Sigmoid colon (tissue), 7 donors: ENCODE results near the gene IMP4. TPM values are rescaled to one million over a fixed set of nuclear protein-coding genes. Genes with fewer than 3 reads are reported as not detected.

Experiments
- DNase-seq: peaks from one replicate; pipeline ENCODE4 v3.0.0-alpha.2; 2019
- H3K27ac ChIP-seq, 4 donors: fragments of 200-600 bp; sonication (generic); one replicate each; pipeline ENCODE4 v1.5.1; 2016 to 2019; ENCODE audit warnings: mild to moderate bottlenecking in 1 of 4
- H3K27me3 ChIP-seq, 3 donors: fragments of 200-600 bp; sonication (generic); one replicate each; pipeline ENCODE4 v1.5.1; 2019; ENCODE audit warnings: mild to moderate bottlenecking in 1 of 3
- H3K36me3 ChIP-seq, 4 donors: fragments of 200-600 bp; sonication (generic); one replicate each; pipeline ENCODE4 v1.5.1; 2016 to 2019
- H3K4me1 ChIP-seq, 4 donors: fragments of 200-600 bp; sonication (generic); one replicate each; pipeline ENCODE4 v1.5.1; 2017 to 2019
- H3K4me3 ChIP-seq, 4 donors: fragments of 200-600 bp; sonication (generic); one replicate each; pipeline ENCODE4 v1.5.1; 2017 to 2019; ENCODE audit warnings: mild to moderate bottlenecking in 2 of 4, moderate library complexity in 1 of 4
- H3K9me3 ChIP-seq, 4 donors: fragments of 200-600 bp in 3 of 4; sonication (generic) in 3 of 4; one replicate each; pipeline versions ENCODE4 v1.5.1 to v1.6.1; 2013 to 2019
- EP300 ChIP-seq, 4 donors: sonication (generic); formaldehyde crosslinking; IDR thresholded peaks; one replicate each; pipeline ENCODE4 v1.6.1; 2017; ENCODE audit warnings: antibody characterized with exemption in 4 of 4
- POLR2A ChIP-seq, 2 donors: fragments of 450-650 bp; IDR thresholded peaks; one replicate each; pipeline ENCODE4 v1.6.1; 2016; ENCODE audit warnings: antibody characterized with exemption in 2 of 2, mild to moderate bottlenecking in 2 of 2, moderate library complexity in 2 of 2
- POLR2AphosphoS5 ChIP-seq, 4 donors: sonication (generic); formaldehyde crosslinking; IDR thresholded peaks; one replicate each; pipeline ENCODE4 v1.6.1; 2017; ENCODE audit warnings: antibody characterized with exemption in 4 of 4
- WGBS, 2 donors: extraction: QIAGEN DNeasy Blood & Tissue Kit; methylation state at CpG; one replicate each; pipeline ENCODE4 v1.1.7; 2013; 5-methylcytosine and 5-hydroxymethylcytosine counted together
- intact Hi-C: fragments of 100-400 bp; cut with DNase I; formaldehyde crosslinking; loops from one replicate; pipeline ENCODE4 v1.15.1; 2023
- polyA plus RNA-seq, 3 donors: library from polyadenylated mRNA; stranded (reverse); fragments of 200-250 nt; gene quantifications; one replicate each; pipeline ENCODE4 v1.2.3, GENCODE V29; 2013
- small RNA-seq, 3 donors: library from RNA; depleted of rRNA; stranded (forward); fragments of <200 nt; gene quantifications; one replicate each; pipeline ENCODE3, GENCODE V24; 2016
- total RNA-seq, 4 donors: library from RNA; depleted of rRNA; stranded (reverse); fragments of >200 nt; gene quantifications; one replicate each; pipeline ENCODE4 v1.1.0, GENCODE V29; 2016
- TF ChIP-seq, protein P1 (sequence below), 4 experiments: fragments of 450-650 bp in 3 of 4; fragments of 200-600 bp in 1 of 4; IDR thresholded peaks; one replicate each; pipeline ENCODE4 v1.5.1; 2016 to 2019; ENCODE audit warnings: antibody characterized with exemption in 4 of 4, mild to moderate bottlenecking in 3 of 4, moderate library complexity in 2 of 4
- donor health status: healthy with polysubstance abuse.
- donor health status: Bipolar disorder and iron deficiency.
- donor health status: healthy.

IMP4 gene
- total and polyA plus RNA-seq, 7 donors = 48.0 to 130 (median 76.4) TPM

DNA sequence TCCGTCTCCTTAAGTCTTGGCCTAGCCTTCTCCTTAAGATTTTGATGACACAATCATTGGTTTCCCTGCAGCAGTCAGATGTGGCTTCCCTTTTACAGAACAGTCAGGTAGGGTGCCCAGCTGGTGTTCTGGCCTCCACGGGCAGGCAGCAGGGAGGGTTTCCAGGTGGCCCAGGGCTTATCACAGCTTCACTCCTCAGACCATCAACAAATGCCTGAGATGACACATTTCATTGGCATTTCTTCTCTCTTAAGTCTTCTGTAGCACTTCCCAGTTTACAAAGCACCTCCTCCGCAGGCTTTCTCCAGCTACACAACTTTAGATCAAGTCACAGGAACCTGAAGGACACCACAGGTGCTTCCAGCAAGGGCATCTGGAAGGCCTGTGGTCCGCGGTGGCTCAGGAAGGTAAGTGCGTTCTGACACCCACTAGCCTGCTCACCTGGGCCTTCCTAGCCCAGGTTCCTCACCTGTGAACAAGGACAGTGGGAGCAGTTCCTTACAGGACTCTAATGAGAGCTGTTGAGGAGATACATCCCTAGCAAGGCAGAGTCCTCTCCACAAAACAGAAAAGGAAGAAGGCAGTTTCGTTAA, 50.7 kb downstream of the IMP4 start:
- peaks cover 0 to 15% (median 14%) of the 10 kb centered on the region in 4 donors for H3K4me1 ChIP-seq
- TF ChIP-seq, protein P1, sequence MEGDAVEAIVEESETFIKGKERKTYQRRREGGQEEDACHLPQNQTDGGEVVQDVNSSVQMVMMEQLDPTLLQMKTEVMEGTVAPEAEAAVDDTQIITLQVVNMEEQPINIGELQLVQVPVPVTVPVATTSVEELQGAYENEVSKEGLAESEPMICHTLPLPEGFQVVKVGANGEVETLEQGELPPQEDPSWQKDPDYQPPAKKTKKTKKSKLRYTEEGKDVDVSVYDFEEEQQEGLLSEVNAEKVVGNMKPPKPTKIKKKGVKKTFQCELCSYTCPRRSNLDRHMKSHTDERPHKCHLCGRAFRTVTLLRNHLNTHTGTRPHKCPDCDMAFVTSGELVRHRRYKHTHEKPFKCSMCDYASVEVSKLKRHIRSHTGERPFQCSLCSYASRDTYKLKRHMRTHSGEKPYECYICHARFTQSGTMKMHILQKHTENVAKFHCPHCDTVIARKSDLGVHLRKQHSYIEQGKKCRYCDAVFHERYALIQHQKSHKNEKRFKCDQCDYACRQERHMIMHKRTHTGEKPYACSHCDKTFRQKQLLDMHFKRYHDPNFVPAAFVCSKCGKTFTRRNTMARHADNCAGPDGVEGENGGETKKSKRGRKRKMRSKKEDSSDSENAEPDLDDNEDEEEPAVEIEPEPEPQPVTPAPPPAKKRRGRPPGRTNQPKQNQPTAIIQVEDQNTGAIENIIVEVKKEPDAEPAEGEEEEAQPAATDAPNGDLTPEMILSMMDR (IDR thresholded peaks at IDR 0.05) = no peak
- no peak for TF ChIP-seq EP300 (IDR thresholded peaks at IDR 0.05)
- TF ChIP-seq POLR2AphosphoS5 (IDR thresholded peaks at IDR 0.05) = no peak
- TF ChIP-seq POLR2A (IDR thresholded peaks at IDR 0.05) = no peak
- H3K36me3 ChIP-seq = no peaks in the 10 kb centered on the region
- no peak overlapping the region for H3K27ac ChIP-seq
- intact Hi-C loops = loop anchor here (5.0 kb wide), 1 partner anchor 36 kb away; the partner anchor contains the start of gene PTPN18
- no peak for DNase-seq
- peaks cover 0 to 3% (median 0%) of the 10 kb centered on the region in 3 donors for H3K27me3 ChIP-seq
- no peak overlapping the region for H3K4me3 ChIP-seq
- 91 to 93% methylated on average over 7 of the region's 7 CpGs for WGBS, 2 donors
- H3K9me3 ChIP-seq = no peaks in the 10 kb centered on the region

Small RNA genes within 50 kb of the gene (small RNA-seq; reads per million reads assigned to genes)
- gene AC132479.1 = 0 reads per million in 3 donors

Other genes with a start within 250 kb of the IMP4 start
- gene POTEF, start 213.7 kb upstream of the IMP4 start, total RNA-seq = not detected
- not detected for gene POTEF, start 213.7 kb upstream of the IMP4 start, polyA plus RNA-seq
- gene CCDC74B, start 197.8 kb upstream of the IMP4 start, total RNA-seq = 1 to 10 TPM; 3.2 to 9.7 (median 4.1) TPM
- gene CCDC74B, start 197.8 kb upstream of the IMP4 start, polyA plus RNA-seq = 1 to 10 TPM in 1 of 3 donors, under 1 TPM in 1, not detected in 1; 0.60 to 1.6 TPM
- 10 to 100 TPM; 18.1 to 47.9 (median 26.2) TPM for gene SMPD4, start 161.3 kb upstream of the IMP4 start, total RNA-seq
- gene SMPD4, start 161.3 kb upstream of the IMP4 start, polyA plus RNA-seq = 10 to 100 TPM; 12.3 to 42.7 (median 15.6) TPM
- gene MZT2B, start 160.6 kb upstream of the IMP4 start, total RNA-seq = 100 to 1,000 TPM in 3 of 4 donors, 10 to 100 TPM in 1; 97.8 to 187 (median 162) TPM
- 100 to 1,000 TPM; 152 to 259 (median 215) TPM for gene MZT2B, start 160.6 kb upstream of the IMP4 start, polyA plus RNA-seq
- gene TUBA3E, start 144.5 kb upstream of the IMP4 start, total RNA-seq = not detected
- under 1 TPM in 1 of 3 donors, not detected in 2; 0.09 TPM for gene TUBA3E, start 144.5 kb upstream of the IMP4 start, polyA plus RNA-seq
- gene PTPN18, start 13.2 kb downstream of the IMP4 start, total RNA-seq = 10 to 100 TPM; 30.0 to 39.2 (median 37.4) TPM
- gene PTPN18, start 13.2 kb downstream of the IMP4 start, polyA plus RNA-seq = 100 to 1,000 TPM in 1 of 3 donors, 10 to 100 TPM in 2; 49.7 to 113 (median 55.3) TPM
- not detected for gene POTEI, start 166.4 kb downstream of the IMP4 start, total RNA-seq
- under 1 TPM in 1 of 3 donors, not detected in 2; 0.03 TPM for gene POTEI, start 166.4 kb downstream of the IMP4 start, polyA plus RNA-seq
- gene CFC1B, start 178.3 kb downstream of the IMP4 start, total RNA-seq = not detected
- not detected for gene CFC1B, start 178.3 kb downstream of the IMP4 start, polyA plus RNA-seq